HS-5 (cell line): Measurements from ENCODE around the gene ESR1.
"Not testable (repeated sequence)": the region's sequence is repeated elsewhere in the genome, so short reads cannot be mapped to it uniquely, and the experiment has no call there.

Experiments
- DNase-seq: peaks from one replicate; pipeline ENCODE4 v3.0.0-alpha.2; 2012; ENCODE audit warnings: low read depth

ESR1 gene

GRCh38 chr6:151894426-151894825 lies 86.9 kb downstream of the ESR1 start:
- DNase-seq: not testable (repeated sequence)

DNA sequence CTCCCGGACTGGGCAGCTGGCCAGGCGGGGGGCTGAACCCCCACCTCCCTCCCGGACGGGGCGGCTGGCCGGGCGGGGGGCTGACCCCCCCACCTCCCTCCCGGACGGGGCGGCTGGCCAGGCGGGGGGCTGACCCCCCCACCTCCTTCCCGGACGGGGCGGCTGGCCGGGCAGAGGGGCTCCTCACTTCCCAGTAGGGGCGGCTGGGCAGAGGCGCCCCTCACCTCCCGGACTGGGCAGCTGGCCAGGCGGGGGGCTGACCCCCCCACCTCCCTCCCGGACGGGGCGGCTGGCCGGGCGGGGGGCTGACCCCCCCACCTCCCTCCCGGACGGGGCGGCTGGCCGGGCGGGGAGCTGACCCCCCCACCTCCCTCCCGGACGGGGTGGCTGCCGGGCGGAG lies 91.7 kb downstream of the ESR1 start:
- not testable (repeated sequence) for DNase-seq

DNA sequence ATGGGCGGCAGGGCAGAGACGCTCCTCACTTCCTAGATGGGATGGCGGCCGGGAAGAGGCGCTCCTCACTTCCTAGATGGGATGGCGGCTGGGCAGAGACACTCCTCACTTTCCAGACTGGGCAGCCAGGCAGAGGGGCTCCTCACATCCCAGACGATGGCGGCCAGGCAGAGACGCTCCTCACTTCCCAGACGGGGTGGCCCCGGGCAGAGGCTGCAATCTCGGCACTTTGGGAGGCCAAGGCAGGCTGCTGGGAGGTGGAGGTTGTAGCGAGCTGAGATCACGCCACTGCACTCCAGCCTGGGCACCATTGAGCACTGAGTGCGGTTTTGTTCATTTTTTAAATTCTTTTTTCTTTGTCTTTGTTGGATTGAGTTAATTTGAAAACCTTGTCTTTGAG lies 92.3 kb downstream of the ESR1 start:
- not testable (repeated sequence) for DNase-seq

DNA sequence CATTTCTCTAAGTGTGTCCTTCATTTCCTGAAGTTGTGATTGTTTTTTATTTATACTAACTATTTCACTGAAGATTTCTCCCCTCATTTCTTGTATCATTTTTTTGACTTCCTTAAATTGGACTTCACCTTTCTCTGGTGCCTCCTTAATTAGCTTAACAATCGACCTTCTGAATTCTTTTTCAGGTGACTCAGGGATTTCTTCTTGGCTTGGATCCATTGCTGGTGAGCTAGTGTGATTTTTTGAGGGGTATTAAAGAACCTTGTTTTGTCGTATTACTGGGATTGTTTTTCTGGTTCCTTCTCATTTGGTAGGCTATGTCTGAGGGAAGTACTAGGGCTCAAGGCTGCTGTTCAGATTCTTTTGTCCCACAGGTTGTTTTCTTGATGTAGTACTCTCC lies 92.8 kb downstream of the ESR1 start:
- DNase-seq: no peak

GRCh38 chr6:151901009-151901411 lies 93.5 kb downstream of the ESR1 start:
- DNase-seq: no peak

DNA sequence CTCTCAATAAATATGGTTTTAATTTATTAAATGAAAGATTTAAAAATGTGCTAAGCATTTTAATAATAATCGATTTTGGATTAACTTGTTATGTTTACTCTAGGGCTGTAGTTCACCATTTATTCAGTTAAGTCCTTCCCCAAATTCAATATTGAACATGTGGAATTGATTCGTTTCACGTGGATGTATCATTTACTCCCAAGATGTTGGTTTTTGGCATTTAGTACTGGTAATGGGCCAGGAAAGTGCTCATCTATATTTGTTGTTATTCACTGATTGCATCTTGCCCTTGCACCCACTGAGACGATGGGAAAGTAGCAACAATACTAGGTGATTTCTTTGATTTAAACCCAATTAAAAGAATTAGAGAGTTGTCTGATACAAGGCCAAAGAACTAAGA lies 97.1 kb downstream of the ESR1 start:
- DNase-seq: no peak

GRCh38 chr6:151905072-151905471 lies 97.6 kb downstream of the ESR1 start:
- no peak for DNase-seq

GRCh38 chr6:151905854-151906253 lies 98.4 kb downstream of the ESR1 start:
- no peak for DNase-seq

DNA sequence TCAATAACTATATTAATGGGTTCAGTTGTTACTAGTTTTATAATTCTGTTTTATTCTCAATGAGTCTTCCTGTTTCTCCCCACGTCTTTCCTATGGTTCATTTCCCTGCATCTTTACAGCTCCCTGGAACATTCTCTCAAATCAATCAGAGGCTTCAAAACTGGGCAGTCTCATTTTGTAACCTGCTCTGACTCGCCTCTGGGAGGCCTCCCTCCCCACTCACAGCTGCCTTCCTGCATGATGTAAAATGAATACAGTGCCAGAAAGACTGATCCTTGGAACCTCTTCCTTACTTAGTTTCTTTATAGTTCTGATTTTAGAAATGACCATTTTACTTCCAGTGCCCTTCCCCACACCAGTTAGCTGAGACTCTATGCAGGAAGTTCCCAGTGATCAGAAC lies 103.9 kb downstream of the ESR1 start:
- DNase-seq: no peak

DNA sequence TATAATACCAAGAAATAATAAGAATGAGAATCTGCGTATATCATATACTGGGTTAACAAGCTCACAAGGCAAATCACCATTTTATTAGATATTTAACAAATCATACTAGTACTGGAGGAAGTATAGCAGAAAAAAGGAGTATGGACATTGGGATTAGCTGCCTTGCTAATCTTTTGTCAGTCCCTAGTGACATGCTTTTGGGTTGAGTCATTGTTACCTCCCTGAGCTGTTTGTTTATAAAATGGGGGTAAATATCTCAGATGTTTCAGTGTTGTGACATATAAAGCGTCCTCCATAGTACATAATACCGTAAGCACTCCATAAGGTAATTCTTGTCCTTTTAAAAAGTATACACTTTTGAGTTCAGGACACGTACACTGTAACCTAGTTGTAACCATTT lies 107.0 kb downstream of the ESR1 start:
- peak; percentile 49 for DNase-seq

- DNase-seq: no peak
These were observed 108.6 kb downstream of the ESR1 start for GRCh38 chr6:151916075-151916474.

DNA sequence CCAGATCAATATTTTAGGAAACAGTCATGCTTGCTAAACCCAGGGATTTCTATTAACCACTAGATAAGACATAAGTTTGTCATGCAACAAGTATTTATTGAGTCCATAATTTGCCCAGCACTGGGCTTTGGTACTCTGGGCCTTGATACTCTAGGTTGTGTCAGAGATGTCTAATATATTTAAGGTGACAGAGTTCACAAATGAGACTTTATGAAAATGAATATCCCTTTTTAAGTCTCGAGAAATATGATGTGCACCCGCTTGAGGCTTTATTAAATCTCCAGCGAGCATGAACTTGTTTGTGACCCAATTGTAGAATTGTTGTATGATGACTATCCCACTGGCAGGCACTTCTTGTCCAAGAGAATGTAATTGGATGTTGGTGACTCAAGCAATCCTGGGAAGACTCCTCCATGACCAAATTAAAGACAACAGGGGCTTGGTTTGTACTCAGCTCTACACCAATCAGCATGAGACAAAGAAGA lies 109.2 kb downstream of the ESR1 start:
- peak; percentile 96 for DNase-seq

DNA sequence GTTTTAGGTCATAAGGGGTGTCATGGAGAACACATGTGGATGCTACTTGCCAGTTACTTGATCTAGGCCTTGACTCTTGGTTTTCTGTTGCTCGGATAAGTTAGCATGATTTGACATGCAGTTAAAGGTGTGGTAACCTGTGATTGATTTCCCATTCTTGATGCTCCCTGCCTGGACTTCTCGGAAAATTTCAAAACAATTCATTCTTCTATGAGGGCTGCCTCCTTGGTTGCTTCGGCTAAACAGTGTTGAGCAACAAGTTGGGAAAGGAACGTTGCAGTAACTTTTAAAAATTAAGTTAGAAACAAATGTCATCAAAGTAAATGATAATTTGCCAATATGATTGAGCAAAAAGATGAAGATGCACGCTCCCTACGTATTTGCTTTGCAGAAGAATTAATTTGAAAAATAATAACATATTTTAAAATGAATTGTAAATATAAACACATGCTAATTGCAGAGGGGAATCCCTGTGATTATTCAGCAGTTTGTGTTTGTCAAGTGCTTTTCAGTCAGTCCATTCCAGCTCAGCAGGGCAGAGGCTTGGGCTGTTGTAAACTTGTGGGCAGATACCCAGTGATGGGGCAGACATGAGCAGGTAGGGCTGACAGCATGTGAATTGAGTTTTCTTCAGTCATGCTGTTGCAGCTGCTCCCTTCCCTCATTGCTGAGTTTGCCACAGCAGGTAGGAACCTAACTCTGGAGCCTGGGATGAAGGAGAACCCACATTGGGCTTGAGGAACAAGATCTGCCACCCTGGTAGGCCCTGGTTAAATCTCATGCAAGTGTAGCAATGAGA lies 110.2 kb downstream of the ESR1 start:
- DNase-seq: no peak

GRCh38 chr6:151940307-151940706 lies 132.8 kb downstream of the ESR1 start:
- DNase-seq: no peak

- DNase-seq: no peak
These were observed 140.7 kb downstream of the ESR1 start for GRCh38 chr6:151948002-151948743.

DNA sequence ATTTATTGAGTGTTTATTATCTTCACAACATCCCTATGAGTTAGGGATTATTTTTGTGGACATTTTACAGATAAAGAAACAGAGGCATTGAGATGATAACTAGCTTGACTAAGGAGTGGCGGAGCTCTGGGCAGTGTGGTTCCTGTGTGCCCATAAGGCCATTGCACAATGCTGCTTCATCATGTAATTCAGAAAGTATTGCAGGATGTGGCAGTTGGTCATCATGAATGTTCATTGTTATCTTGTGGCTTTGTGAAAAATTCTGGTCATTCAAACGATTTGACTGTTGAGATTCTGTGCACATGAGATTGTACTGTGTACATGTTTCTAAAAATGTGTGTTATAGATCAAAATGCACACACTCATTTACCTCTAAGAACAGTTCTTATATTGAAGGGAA lies 150.8 kb downstream of the ESR1 start:
- DNase-seq: peak; percentile 84

GRCh38 chr6:151959086-151959485 lies 151.6 kb downstream of the ESR1 start:
- no peak for DNase-seq

DNA sequence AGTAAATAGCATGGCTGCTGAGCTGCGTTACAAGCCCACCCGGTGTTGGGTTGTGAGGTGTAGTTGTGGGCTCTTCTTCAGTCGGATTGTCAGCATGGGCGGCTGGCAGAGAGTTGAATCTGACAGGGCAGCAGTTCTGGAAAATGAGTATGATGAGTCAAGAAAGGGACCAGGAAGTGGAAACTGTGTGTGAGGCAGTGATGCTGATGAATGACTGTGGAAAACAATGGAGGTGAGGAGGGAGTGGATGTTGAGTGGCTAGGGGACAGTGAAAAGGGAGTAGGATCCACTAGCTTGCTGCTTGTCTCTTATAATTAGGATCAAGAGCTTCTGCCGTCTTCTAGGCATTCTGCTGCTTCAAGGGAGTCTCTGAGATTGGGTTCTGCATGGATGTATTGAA lies 154.3 kb downstream of the ESR1 start:
- DNase-seq: no peak

DNA sequence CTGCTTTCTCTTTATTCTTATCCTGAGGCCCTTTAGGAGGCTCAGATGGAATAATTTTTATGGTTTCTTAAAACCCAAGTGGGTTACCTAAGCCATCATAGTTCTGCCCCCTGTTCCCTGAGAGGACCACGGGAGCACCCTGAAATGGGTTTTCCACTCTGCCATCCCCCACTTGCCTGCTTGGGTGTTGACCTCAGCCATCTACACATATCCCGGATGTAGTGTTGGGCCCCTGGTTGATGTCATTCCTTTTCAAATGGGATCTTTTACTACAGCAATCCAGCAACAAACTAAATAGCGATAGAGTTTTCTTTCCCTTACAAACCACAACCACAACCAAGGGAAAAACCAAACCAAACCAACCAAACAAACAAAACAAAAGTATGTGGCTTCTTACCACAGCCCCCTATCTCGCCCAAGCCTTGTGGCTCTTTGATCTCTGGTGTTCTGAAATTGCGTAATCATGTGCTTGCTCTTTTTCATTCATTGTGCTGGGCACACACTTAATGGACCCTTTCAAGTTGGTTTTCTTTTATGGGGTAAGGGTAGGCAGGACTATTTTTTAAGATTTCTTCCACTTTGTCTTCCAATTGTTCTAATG lies 154.9 kb downstream of the ESR1 start:
- DNase-seq: no peak

- DNase-seq: no peak
These were observed 155.5 kb downstream of the ESR1 start for GRCh38 chr6:151963001-151963400.

GRCh38 chr6:151964412-151964811 lies 156.9 kb downstream of the ESR1 start:
- not testable (repeated sequence) for DNase-seq

DNA sequence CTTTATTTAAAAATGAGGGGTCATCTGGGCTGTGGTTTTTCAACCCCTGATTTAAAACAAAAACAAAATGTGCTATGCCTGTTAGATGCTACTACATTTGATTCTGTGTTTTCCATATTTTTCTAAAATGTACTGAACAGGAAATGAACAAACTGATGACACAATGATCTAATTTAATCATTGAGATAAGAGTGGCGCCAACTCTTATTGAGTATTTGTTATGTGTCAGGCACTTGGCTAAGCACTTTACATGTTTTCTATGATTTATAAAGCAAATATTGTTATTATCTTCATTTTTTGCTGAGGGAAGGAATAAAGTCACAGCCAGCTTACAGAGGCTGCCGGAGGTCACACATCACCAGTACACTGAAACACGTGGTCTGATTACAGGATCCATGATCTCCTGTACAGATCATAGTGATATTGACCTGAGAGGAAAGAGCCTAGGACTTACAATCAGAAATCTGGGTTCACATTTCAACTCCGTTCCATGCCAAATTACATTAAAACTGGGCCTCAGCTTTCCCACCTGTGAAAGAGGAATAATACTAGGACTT lies 166.7 kb downstream of the ESR1 start:
- DNase-seq: no peak

DNA sequence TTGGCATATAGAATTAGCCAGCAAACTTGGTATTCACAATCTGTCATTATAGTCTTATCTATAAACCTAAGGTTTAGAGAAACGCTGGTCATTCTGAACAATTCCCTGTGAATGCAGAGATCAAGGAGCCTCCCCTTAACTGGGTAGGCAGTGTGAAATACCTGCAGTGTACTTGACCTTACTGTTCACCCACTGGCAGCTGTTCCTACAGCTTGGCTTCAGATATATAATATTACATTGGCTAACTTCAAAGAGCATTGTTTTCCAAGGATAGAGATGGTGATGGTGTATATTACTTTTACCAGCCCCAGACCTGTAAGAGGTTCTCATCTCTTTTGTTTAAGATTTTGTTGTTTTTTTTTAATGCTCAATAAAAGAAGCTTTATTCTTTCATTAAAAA lies 168.3 kb downstream of the ESR1 start:
- no peak for DNase-seq
